ENCODE data around the gene RPS14. TPM values are rescaled to one million over a fixed set of nuclear protein-coding genes. Genes with fewer than 3 reads are reported as not detected.

RPS14 gene
- total and polyA plus RNA-seq, 2 of the 8 experiments (the other 6 are each of a cell fraction or from before 2014, with no cell fraction given) = 2,548 to 6,423 TPM

DNA sequence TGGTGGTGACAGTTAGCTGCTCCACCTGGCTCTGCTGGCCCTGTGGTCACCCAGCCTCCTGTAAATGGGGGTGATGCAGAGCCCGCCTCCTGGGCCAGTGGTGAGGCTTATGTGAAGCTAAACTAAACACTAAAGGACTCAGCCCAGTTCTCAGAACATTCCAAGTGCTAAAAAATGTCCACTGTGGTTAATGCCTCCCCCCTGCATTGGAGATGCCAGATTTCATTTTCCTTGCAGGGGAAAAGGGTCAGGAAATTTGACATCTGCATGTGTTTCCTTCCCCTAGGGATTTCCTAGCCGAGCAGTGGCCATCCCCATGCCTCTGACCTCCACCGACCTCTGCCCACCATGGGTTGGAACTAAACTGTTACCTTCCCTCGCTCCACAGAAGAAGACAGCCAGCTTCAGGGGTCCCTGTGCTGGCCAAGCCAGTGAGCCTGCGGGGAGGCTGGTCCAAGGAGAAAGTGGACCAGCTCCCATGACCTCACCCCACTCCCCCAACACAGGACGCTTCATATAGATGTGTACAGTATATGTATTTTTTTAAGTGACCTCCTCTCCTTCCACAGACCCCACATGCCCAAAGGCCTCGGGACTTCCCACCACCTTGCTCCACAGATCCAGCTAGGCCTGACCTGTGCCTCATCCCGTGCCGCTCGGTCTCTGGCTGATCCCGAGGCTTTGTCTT, 49.9 kb downstream of the RPS14 start (continued):
- TF ChIP-seq RXRA (IDR thresholded peaks at IDR 0.05; ENCODE audit: insufficient read depth, low read depth, low read length) = no peak
- no peak for TF ChIP-seq CHD7 (IDR thresholded peaks at IDR 0.05; ENCODE audit: insufficient replicate concordance, low read length)
- no peak for TF ChIP-seq CTBP2 (IDR thresholded peaks at IDR 0.05; ENCODE audit: borderline replicate concordance, insufficient read depth, insufficient read length, low read length)
- TF ChIP-seq TAF1 (IDR thresholded peaks at IDR 0.05; ENCODE audit: low read depth, low read length) = no peak
